ENCODE measurements around the gene CELF4. TPM values are rescaled to one million over a fixed set of nuclear protein-coding genes. Genes with fewer than 3 reads are reported as not detected.

CELF4 gene
- total and polyA plus RNA-seq, 2 of the 4 experiments (the other 2 are of a cell fraction) = not detected

- ATAC-seq (ENCODE audit: low read depth) = 0 out of 2 replicates have a peak, but pooled peaks have one; percentile 33
- Histone ChIP-seq H3K23ac (ENCODE audit: low read depth, low read length) (no peak overlapping the region), H3K27me3 (ENCODE audit: control insufficient read depth, insufficient read depth, low read length) (peaks cover 21% of the 10 kb centered on the region), H3K9me1 (ENCODE audit: insufficient read depth, low read length) (no peaks in the 10 kb centered on the region), H3K18ac (ENCODE audit: low read depth, low read length) (no peak overlapping the region), H2BK15ac (ENCODE audit: low read depth, low read length) (no peak overlapping the region), H3K4ac (ENCODE audit: low read depth, low read length) (no peak overlapping the region), H2BK5ac (ENCODE audit: low read depth, low read length, poor library complexity, severe bottlenecking) (no peak overlapping the region), H3K9me3 (ENCODE audit: control insufficient read depth, insufficient read depth, low read length) (no peaks in the 10 kb centered on the region), H3K36me3 (ENCODE audit: control insufficient read depth, insufficient read depth, low read length) (no peaks in the 10 kb centered on the region), H4K5ac (ENCODE audit: low read depth, low read length) (no peak overlapping the region), H3K4me1 (ENCODE audit: control insufficient read depth, insufficient read depth, low read length) (no peaks in the 10 kb centered on the region), H3K14ac (replicated peaks; ENCODE audit: low read depth, low read length) (no peak overlapping the region), H4K91ac (ENCODE audit: insufficient read depth, low read depth, low read length) (no peak overlapping the region), H3K4me2 (ENCODE audit: low read depth, low read length) (no peak overlapping the region), H2AFZ (replicated peaks; ENCODE audit: low read length, poor library complexity) (no peak overlapping the region), H3K9ac (ENCODE audit: low read depth, low read length) (no peak overlapping the region), H3K56ac (ENCODE audit: extremely low read depth, insufficient read depth, low read length) (no peak overlapping the region), H4K20me1 (ENCODE audit: insufficient read depth, low read length) (no peaks in the 10 kb centered on the region), H2BK120ac (ENCODE audit: low read depth, low read length) (no peak overlapping the region), H3K27ac (ENCODE audit: insufficient read depth, low read length) (no peak overlapping the region), H4K8ac (ENCODE audit: low read depth in 2 of 2, low read length in 2 of 2) (no peak overlapping the region), H3K4me3 (ENCODE audit: insufficient read depth, low read depth, low read length) (no peak overlapping the region), H3K79me1 (ENCODE audit: low read depth in 1 of 2, low read length in 2 of 2) (no peaks in the 10 kb centered on the region), H2BK20ac (ENCODE audit: low read depth, low read length) (no peak overlapping the region), H2AK9ac (replicated peaks; ENCODE audit: low read depth, low read length, poor library complexity) (no peak overlapping the region), H2AK5ac (ENCODE audit: low read depth, low read length) (no peak overlapping the region)
- BruUV-seq (replicated peaks) = no TSS peak
- dilution Hi-C loops (cut with HindIII; ENCODE audit: low sequenced_read_pairs, unreplicated experiment) = no loop called here
- in situ Hi-C loops (cut with MboI; ENCODE audit: low sequenced_read_pairs) = no loop called here
- intact Hi-C loops (cut with micrococcal nuclease) = no loop called here
- WGBS, 2 experiments (ENCODE audit: extremely low coverage in 2 of 2, insufficient read length in 1 of 2) = no CpG with 5 or more reads among the region's 7 CpGs
- DNase-seq = peak; percentile 12
- CTCF ChIA-PET = interaction anchor here (1.1 kb wide), 1 partner anchor 22 kb away, joined by 3 read pairs; no protein-coding TSS in a partner anchor
- POLR2A ChIA-PET (ENCODE audit: unreplicated experiment) = no interaction called here
- no peak for TF ChIP-seq CHD1 (IDR thresholded peaks at IDR 0.05; ENCODE audit: low read depth, low read length)
- TF ChIP-seq CTCF (conservative IDR thresholded peaks at IDR 0.05; ENCODE audit: low read depth, low read length) = no peak
- no peak for TF ChIP-seq RCOR1 (IDR thresholded peaks at IDR 0.05; ENCODE audit: insufficient replicate concordance, low read length)
- TF ChIP-seq RFX5 (IDR thresholded peaks at IDR 0.05; ENCODE audit: low read depth, low read length) = no peak
- no peak for TF ChIP-seq BHLHE40 (IDR thresholded peaks at IDR 0.05; ENCODE audit: low read depth, low read length)
- no peak for TF ChIP-seq POLR2A (IDR thresholded peaks at IDR 0.05; ENCODE audit: low read depth, low read length)
- TF ChIP-seq ELK1 (IDR thresholded peaks at IDR 0.05; ENCODE audit: borderline replicate concordance, low read depth, low read length) = no peak
Observed at GRCh38 chr18:37419315-37419714, 146.3 kb downstream of the CELF4 start.
